Measurements from ENCODE around the gene ASF1B. TPM values are rescaled to one million over a fixed set of nuclear protein-coding genes. Genes with fewer than 3 reads are reported as not detected.

Gene ASF1B
- total and polyA plus RNA-seq, 2 donors (not counting 3 experiments of a cell fraction or from before 2014, with no cell fraction given) = 39.1 to 42.4 TPM

GRCh38 chr19:14122924-14123323 lies 13.5 kb downstream of the ASF1B start:
- no peak overlapping the region for H2AFZ ChIP-seq (ENCODE audit: low read depth, low read length)
- H3K36me3 ChIP-seq (ENCODE audit: control insufficient read depth in 2 of 2, extremely low read depth in 1 of 2, insufficient read depth in 2 of 2, low read length in 2 of 2) = peaks cover 0 to 3% of the 10 kb centered on the region in 2 experiments
- peaks cover 11% of the 10 kb centered on the region for H3K4me1 ChIP-seq (ENCODE audit: control insufficient read depth, extremely low read depth, insufficient read depth, low read length)
- dilution Hi-C loops (cut with MboI; ENCODE audit: extremely low pct_ligation_motif_present, low sequenced_read_pairs) = no loop called here
- no peak overlapping the region for H3K4me3 ChIP-seq (replicated peaks in 1 of 3; ENCODE audit: insufficient read depth in 1 of 3, low read depth in 1 of 3, low read length in 3 of 3)
- CTCF ChIA-PET = interaction anchor here (1.7 kb wide), 1 partner anchor 14 kb away, joined by 8 read pairs; the partner anchor contains the start of gene ASF1B
- DNase-seq (ENCODE audit: low read depth, low spot score) (no peak), FAIRE-seq (no peak)
- H3K9me3 ChIP-seq (replicated peaks; ENCODE audit: control insufficient read depth, insufficient read depth, low read length) = no peaks in the 10 kb centered on the region
- POLR2A ChIA-PET = no interaction called here
- no peaks in the 10 kb centered on the region for H3K9me1 ChIP-seq (replicated peaks; ENCODE audit: control insufficient read depth, extremely low read depth, insufficient read depth, low read length)
- no peaks in the 10 kb centered on the region for H4K20me1 ChIP-seq (replicated peaks; ENCODE audit: control insufficient read depth, extremely low read depth, insufficient read depth, low read length)
- H3K27me3 ChIP-seq (ENCODE audit: control insufficient read depth in 2 of 2, insufficient read depth in 2 of 2, low read length in 2 of 2) = no peaks in the 10 kb centered on the region
- no peak overlapping the region for H3K27ac ChIP-seq (ENCODE audit: insufficient read depth, low read depth, low read length)
- intact Hi-C loops (cut with micrococcal nuclease) = no loop called here
- H3K4me2 ChIP-seq (ENCODE audit: insufficient read depth, low read length) = no peak overlapping the region
- H3K9ac ChIP-seq (replicated peaks; ENCODE audit: extremely low read depth, insufficient read depth, low read length) = no peak overlapping the region
- no peak for TF ChIP-seq POLR2AphosphoS5 (IDR thresholded peaks at IDR 0.05; ENCODE audit: insufficient read depth, low read depth, low read length)
- no peak for TF ChIP-seq POLR2A (IDR thresholded peaks at IDR 0.05; ENCODE audit: low read depth, low read length)
- no peak for TF ChIP-seq GATA2 (IDR thresholded peaks at IDR 0.05; ENCODE audit: insufficient read depth, insufficient read length, low read depth, low read length)
- no peak for TF ChIP-seq JUN (IDR thresholded peaks at IDR 0.05; ENCODE audit: borderline replicate concordance, insufficient read depth, insufficient read length, low read depth)
- no peak for TF ChIP-seq EZH2 (IDR thresholded peaks at IDR 0.05; ENCODE audit: borderline replicate concordance, low read depth, low read length, severe bottlenecking)
- no peak for TF ChIP-seq CTCF (IDR thresholded peaks at IDR 0.05; ENCODE audit: extremely low read depth in 1 of 2, insufficient read depth in 1 of 2, low read depth in 1 of 2, low read length in 2 of 2)
- TF ChIP-seq MAX (IDR thresholded peaks at IDR 0.05; ENCODE audit: insufficient read depth, insufficient read length) = no peak
- TF ChIP-seq FOS (IDR thresholded peaks at IDR 0.05; ENCODE audit: borderline replicate concordance, insufficient read depth, low read length) = no peak
- TF ChIP-seq MYC (IDR thresholded peaks at IDR 0.05; ENCODE audit: low read depth, low read length) = no peak
- no TSS peak for BruUV-seq (replicated peaks)
- H3K79me2 ChIP-seq (ENCODE audit: control insufficient read depth, insufficient read depth, low read length) = no peaks in the 10 kb centered on the region
